GM18526 (cell line): ENCODE results near the gene GTF2IRD1.

Source experiments
- POLR2A ChIP-seq: IDR thresholded peaks from 3 replicates; pipeline ENCODE4 v1.6.1; 2011; ENCODE audit not compliant: insufficient read length; ENCODE audit errors: extremely low read depth

Gene GTF2IRD1

GRCh38 chr7:74480861-74481417 lies 27.2 kb downstream of the GTF2IRD1 start:
- no peak for TF ChIP-seq POLR2A

- TF ChIP-seq POLR2A, result no peak
These were observed 27.9 kb downstream of the GTF2IRD1 start for GRCh38 chr7:74481458-74482196.

- no peak for TF ChIP-seq POLR2A
These were observed 28.4 kb downstream of the GTF2IRD1 start for GRCh38 chr7:74482197-74482467.

GRCh38 chr7:74482629-74483401 lies 29.1 kb downstream of the GTF2IRD1 start:
- TF ChIP-seq POLR2A, result no peak

- no peak for TF ChIP-seq POLR2A
These were observed 30.0 kb downstream of the GTF2IRD1 start for GRCh38 chr7:74483402-74484336.

- TF ChIP-seq POLR2A, result no peak
These were observed 31.9 kb downstream of the GTF2IRD1 start for GRCh38 chr7:74485611-74486010.

GRCh38 chr7:74489997-74490945 lies 36.6 kb downstream of the GTF2IRD1 start:
- no peak for TF ChIP-seq POLR2A

- no peak for TF ChIP-seq POLR2A
These were observed 39.6 kb downstream of the GTF2IRD1 start for GRCh38 chr7:74493295-74493694.

- no peak for TF ChIP-seq POLR2A
These were observed 40.4 kb downstream of the GTF2IRD1 start for GRCh38 chr7:74494076-74494548.

GRCh38 chr7:74495112-74496086 lies 41.7 kb downstream of the GTF2IRD1 start:
- no peak for TF ChIP-seq POLR2A

GRCh38 chr7:74496272-74496671 lies 42.6 kb downstream of the GTF2IRD1 start:
- TF ChIP-seq POLR2A, result no peak

GRCh38 chr7:74498354-74498753 lies 44.6 kb downstream of the GTF2IRD1 start:
- TF ChIP-seq POLR2A, result no peak
